ENCODE measurements around the gene OR4M1.
"Not testable (repeated sequence)": the region's sequence is repeated elsewhere in the genome, so short reads cannot be mapped to it uniquely, and the experiment has no call there.

The OR4M1 gene

GRCh38 chr14:19773204-19773603 lies at the start of gene OR4M1:
Gene OR4M1, plus strand, starts transcription at chr14:19773504. Its CDS starts 6,819 bp downstream, at chr14:19780323.
- DNase-seq (ENCODE audit: low read depth, low spot score): not testable (repeated sequence)

DNA sequence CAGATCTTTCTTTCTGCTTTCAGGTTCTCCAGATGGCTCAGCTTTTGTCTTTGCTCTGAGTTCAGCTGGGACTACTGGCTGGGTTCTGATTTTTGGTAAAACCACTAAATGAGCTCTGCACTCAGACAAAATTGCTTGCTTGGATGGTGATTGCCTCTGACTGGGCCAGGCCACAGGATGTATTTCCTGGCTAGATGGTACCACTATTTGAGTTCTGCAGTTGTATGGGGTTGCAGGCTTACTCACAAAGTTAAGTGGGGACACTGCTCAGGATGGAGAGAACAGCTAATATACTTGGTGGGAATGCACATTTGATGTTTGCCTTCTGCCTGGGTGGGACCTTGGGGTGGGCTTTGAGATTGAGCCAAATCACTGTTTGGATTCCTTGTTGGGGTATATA lies 43.9 kb upstream of the OR4M1 start:
- no peak for DNase-seq (ENCODE audit: low read depth, low spot score)

DNA sequence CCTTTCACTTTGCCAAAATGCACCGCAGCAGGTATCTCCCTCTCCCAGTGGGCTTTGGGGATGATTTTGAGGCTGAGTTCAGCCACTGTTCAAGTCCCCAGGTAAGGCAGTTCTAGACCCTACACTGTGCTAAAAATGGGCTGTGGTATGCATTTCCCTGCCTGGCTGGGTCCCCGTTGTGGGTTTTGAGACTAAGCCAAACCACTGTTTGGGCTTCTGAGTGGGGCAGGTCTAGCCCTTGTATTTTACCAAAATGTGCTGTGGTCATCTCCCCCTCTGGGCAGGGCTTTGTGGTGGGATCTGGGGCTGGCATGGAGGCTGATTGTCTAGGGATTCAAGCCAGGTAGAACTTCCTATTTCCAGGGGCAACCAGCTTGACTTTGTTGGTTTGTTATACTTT lies 43.5 kb upstream of the OR4M1 start:
- no peak for DNase-seq (ENCODE audit: low read depth, low spot score)

DNA sequence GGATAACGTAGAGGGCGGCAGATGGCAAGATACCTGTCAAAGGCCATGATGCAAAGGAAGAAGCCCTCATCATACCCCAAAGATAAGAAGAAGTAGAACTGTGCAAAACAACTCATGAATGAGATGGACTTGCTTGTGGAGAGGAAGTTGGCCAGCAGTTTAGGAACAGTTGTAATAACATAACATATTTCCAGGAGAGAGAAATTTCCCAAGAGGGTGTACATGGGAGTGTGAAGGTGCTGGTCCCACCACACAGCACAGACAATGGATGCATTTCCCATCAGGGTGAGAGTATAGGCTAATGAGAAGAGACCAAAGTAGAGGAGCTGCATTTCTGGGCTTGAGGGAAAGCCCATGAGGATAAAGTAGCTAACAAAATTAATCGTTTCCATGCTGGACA lies 39.4 kb upstream of the OR4M1 start:
- not testable (repeated sequence) for DNase-seq (ENCODE audit: low read depth, low spot score)

DNA sequence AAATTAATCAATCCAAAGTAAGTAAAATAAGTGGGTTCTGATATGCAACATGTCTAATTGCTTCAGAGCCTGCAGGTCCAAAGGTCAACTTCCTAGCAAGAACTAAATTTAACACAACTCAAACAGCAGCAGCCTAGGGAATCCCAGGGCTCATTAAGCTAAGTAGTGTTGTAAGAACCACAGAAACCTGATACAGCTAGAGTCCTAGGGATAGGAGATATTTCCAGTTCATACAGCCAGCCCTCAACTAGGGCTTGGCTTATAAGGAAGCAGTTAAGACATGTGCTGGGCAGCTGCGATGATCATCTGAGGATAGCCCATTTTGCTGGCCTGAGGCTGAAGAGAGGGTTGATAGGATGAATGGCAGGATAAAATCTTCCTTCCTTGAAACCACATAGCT lies 30.0 kb upstream of the OR4M1 start, which contains the start of gene OR4Q3:
Gene OR4Q3 (plus strand): TSS at position 316 of the 400 bp plus-strand sequence.
- no peak for DNase-seq (ENCODE audit: low read depth, low spot score)

DNA sequence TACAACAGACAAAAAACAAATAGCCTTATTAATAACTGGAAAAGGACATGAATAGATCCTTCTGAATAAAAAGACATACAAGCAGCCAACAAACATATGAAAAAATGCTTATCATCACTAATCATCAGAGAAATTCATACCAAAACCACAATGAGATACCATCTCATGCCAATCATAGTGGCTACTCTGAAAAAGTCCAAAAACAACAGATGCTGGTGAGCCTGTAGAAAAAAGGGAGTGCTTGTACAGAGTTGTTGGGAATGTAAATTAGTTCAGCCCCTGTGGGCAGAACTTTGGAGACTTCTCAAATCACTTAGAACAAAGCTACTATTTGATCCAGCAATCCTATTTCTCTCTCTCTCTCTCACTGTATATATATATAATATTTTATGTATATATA lies 21.0 kb upstream of the OR4M1 start:
- not testable (repeated sequence) for DNase-seq (ENCODE audit: low read depth, low spot score)

DNA sequence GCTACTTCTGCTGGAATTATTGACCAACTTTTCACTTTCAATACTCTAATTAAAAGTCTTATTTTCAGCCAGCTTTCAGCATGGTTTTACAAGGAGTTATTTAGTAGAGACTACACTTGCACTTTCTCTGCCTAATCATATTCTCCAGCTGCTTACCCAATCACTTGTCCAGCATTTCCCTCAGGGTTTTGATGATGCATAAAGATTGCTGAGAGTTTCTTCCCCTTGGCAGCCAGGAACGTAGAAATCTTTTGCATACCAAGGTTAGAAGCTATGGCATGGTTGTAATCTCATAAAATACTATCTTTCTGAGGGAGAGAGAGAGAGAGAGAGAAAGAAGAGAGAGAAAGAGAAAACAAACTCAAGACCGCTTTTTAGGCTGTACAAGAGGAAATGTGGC lies 19.1 kb upstream of the OR4M1 start:
- no peak for DNase-seq (ENCODE audit: low read depth, low spot score)

DNA sequence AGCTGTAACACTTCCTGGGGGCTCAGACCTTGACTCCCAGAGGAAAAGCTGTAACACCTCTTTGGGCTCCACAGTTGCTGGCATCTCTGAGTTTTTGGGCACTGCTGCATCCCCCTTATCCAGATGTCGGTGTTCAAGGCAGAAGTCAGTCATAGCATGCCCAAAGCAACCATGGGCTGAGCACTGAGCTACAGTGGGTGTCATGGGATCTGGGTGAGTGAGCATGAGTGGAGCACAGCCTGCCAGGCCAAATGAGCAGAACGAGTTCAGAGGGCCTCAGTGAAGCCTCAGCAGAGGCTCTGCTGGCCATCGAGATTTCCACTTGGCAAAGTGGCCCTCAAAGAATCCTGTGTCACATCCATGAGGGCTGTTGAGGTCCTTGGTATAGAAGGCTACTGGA lies 1.8 kb upstream of the OR4M1 start:
- DNase-seq (ENCODE audit: low read depth, low spot score): not testable (repeated sequence)

GRCh38 chr14:19771895-19772430 lies 1.3 kb upstream of the OR4M1 start:
- DNase-seq (ENCODE audit: low read depth, low spot score): no peak

GRCh38 chr14:19772454-19772853 lies 850 bp upstream of the OR4M1 start:
- DNase-seq (ENCODE audit: low read depth, low spot score): not testable (repeated sequence)

DNA sequence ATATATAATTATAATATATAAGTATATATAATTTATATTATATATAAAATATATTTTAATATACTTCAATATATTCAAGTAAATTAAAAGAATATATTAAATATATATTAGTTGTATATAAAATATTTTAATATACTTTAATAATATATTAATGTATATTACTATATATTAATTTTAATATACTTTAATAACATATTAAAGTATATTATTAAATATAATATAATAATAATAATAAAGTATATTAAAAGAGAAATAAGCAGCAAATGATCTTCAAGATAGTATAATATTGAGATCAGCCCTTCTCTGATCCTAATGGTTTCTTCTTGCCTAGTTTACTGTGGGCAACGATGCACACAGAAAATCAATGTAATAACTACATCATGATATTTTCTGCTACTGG lies 2.3 kb downstream of the OR4M1 start:
- DNase-seq (ENCODE audit: low read depth, low spot score): no peak

- not testable (repeated sequence) for DNase-seq (ENCODE audit: low read depth, low spot score)
Measured at GRCh38 chr14:19785848-19786247, 12.5 kb downstream of the OR4M1 start.

DNA sequence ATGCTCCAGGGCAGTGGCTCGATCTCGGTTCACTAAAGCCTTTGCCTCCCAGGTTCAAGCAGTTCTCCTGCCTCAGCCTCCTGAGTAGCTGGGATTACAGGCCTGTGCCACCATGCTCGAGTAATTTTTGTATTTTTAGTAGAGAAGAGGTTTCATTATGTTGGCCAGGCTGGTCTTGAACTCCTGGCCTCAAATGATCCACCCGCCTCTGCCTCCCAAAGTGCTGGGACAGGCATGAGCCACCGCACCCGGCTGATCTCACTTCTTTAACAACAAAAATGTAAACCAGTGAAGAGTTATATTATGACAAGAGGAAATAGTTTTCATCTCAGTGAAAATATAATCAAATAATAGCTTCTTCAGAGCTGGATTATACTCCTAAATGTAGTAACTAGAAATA lies 14.0 kb downstream of the OR4M1 start:
- not testable (repeated sequence) for DNase-seq (ENCODE audit: low read depth, low spot score)

- not testable (repeated sequence) for DNase-seq (ENCODE audit: low read depth, low spot score)
Measured at GRCh38 chr14:19788150-19788549, 14.8 kb downstream of the OR4M1 start.

GRCh38 chr14:19796520-19797108 lies 23.3 kb downstream of the OR4M1 start:
- not testable (repeated sequence) for DNase-seq (ENCODE audit: low read depth, low spot score)

- no peak for DNase-seq (ENCODE audit: low read depth, low spot score)
Measured at GRCh38 chr14:19799880-19800279, 26.6 kb downstream of the OR4M1 start.

- no peak for DNase-seq (ENCODE audit: low read depth, low spot score)
Measured at GRCh38 chr14:19800282-19801117, 27.2 kb downstream of the OR4M1 start.

- DNase-seq (ENCODE audit: low read depth, low spot score): no peak
Measured at GRCh38 chr14:19801118-19801464, 27.8 kb downstream of the OR4M1 start.

DNA sequence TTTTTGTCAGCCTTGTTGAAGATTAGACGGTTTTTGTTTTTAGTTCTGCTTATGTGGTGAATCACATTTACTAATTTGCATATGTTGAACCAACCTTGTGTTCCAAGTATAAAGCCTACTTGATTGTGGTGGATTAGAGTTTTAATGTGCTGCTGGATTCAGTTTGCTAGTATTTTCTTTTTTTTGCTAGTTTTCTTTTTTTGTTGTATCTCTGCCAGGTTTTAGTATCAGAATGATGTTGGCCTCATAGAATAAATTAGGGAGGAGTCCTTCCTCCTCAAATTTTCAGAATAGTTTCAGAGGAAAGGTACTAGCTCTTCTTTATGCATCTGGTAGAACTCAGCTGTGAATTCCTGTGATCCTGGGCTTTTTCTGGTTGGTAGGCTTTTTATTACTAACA lies 30.2 kb downstream of the OR4M1 start, which contains the start of gene OR4N2:
Gene OR4N2 (plus strand): TSS at position 301 of the 400 bp plus-strand sequence. CDS start 23,679 bp downstream, outside the sequence.
- not testable (repeated sequence) for DNase-seq (ENCODE audit: low read depth, low spot score)

GRCh38 chr14:19813171-19813920 lies 40.0 kb downstream of the OR4M1 start:
- DNase-seq (ENCODE audit: low read depth, low spot score): not testable (repeated sequence)

DNA sequence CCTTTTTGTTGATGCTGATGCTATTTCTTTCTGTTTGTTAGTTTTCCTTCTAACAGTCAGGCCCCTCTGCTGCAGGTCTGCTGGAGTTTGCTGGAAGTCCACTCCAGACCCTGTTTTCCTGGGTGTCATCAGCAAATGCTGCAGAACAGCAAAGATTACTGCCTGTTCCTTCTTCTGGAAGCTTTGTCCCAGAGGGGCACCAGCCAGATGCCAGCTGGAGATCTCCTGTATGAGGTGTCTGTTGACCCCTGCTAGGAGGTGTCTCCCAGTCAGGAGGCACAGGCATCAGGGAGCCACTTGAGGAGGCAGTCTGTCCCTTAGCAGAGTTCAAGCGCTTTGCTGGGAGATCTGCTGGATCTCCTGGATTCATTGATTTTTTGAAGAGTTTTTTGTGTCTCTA lies 46.6 kb downstream of the OR4M1 start:
- not testable (repeated sequence) for DNase-seq (ENCODE audit: low read depth, low spot score)

DNA sequence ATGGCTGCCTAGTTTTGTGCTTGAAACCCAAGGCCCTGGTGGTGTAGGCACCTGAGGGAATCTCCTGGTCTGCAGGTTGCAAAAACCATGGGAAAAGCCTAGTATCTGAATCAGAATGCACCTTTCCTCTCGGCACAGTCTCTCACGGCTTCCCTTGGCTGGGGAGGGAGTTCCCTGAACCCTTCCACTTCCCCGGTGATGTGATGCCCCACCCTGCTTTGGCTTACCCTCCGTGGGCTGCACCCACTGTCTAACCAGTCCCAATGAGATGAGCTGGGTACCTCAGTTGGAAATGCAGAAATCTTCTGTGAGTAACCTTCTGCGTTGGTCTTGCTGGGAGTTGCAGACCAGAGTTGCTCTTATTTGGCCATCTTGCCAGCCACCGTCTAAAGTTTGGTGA lies 47.7 kb downstream of the OR4M1 start:
- not testable (repeated sequence) for DNase-seq (ENCODE audit: low read depth, low spot score)
